Smooth muscle cell (in vitro differentiated cells): ENCODE measurements around the gene ATP2B2. TPM values are rescaled to one million over a fixed set of nuclear protein-coding genes. Genes with fewer than 3 reads are reported as not detected.

Experiments used
- DNase-seq: peaks from one replicate; lab custom pipeline; 2025; ENCODE audit not compliant: unreplicated experiment; lab: John Stamatoyannopoulos, UW
- H2AFZ ChIP-seq: fragments of 200-600 bp; sonication (generic); 2 replicates; pipeline ENCODE4 v1.6.0; 2016; ENCODE audit warnings: antibody characterized with exemption, low read depth, mild to moderate bottlenecking
- H3F3A ChIP-seq: fragments of 200-600 bp; sonication (generic); 2 replicates; pipeline ENCODE4 v1.6.0; 2017; ENCODE audit warnings: antibody characterized with exemption, low read depth
- H3K27ac ChIP-seq: fragments of 200-600 bp; sonication (generic); 2 replicates; pipeline ENCODE4 v1.5.1; 2016; ENCODE audit warnings: low read depth, mild to moderate bottlenecking
- H3K27me3 ChIP-seq: fragments of 200-600 bp; sonication (generic); 2 replicates; pipeline ENCODE4 v1.6.1; 2016; ENCODE audit warnings: low read depth, mild to moderate bottlenecking
- H3K36me3 ChIP-seq: fragments of 200-600 bp; sonication (generic); 2 replicates; pipeline ENCODE4 v1.5.1; 2016; ENCODE audit warnings: low read depth
- H3K4me1 ChIP-seq: fragments of 200-600 bp; sonication (generic); 2 replicates; pipeline ENCODE4 v1.5.1; 2016; ENCODE audit warnings: low read depth
- H3K4me2 ChIP-seq: fragments of 200-600 bp; sonication (generic); 2 replicates; pipeline ENCODE4 v1.6.0; 2016; ENCODE audit warnings: mild to moderate bottlenecking
- H3K4me3 ChIP-seq: fragments of 200-600 bp; sonication (generic); 2 replicates; pipeline ENCODE4 v1.5.1; 2016; ENCODE audit warnings: mild to moderate bottlenecking
- H3K79me2 ChIP-seq: fragments of 200-600 bp; sonication (generic); 2 replicates; pipeline ENCODE4 v1.6.0; 2016; ENCODE audit warnings: low read depth, mild to moderate bottlenecking
- H3K9ac ChIP-seq: fragments of 200-600 bp; sonication (generic); 2 replicates; pipeline ENCODE4 v1.6.0; 2016; ENCODE audit warnings: low read depth
- H3K9me3 ChIP-seq: fragments of 200-600 bp; sonication (generic); replicated peaks from 2 replicates; pipeline ENCODE4 v1.5.1; 2016; ENCODE audit warnings: low read depth
- H4K20me1 ChIP-seq: fragments of 200-600 bp; sonication (generic); 2 replicates; pipeline ENCODE4 v1.6.0; 2016; ENCODE audit warnings: low read depth
- WGBS: methylation state at CpG from one replicate; pipeline ENCODE4 v1.1.7; 2016; ENCODE audit warnings: low lambda C conversion rate; 5-methylcytosine and 5-hydroxymethylcytosine counted together
- polyA plus RNA-seq: library from polyadenylated mRNA; unstranded; fragments of >200 nt; fragmentation: Nextera tagmentation; extraction: Ambion mirVana; gene quantifications from 2 replicates; pipeline ENCODE4 v1.2.1, GENCODE V29; 2016
- total RNA-seq: library from RNA; depleted of rRNA; stranded (reverse); fragments of >200 nt; gene quantifications from 2 replicates; pipeline ENCODE4 v1.2.3, GENCODE V29; 2014
- TF ChIP-seq, protein P1 (sequence below): fragments of 200-600 bp; sonication (generic); IDR thresholded peaks from 2 replicates; pipeline ENCODE4 v1.5.1; 2017; ENCODE audit warnings: borderline replicate concordance, mild to moderate bottlenecking, antibody characterized with exemption; ENCODE audit not compliant: insufficient read depth, poor library complexity, severe bottlenecking

The ATP2B2 gene
- total and polyA plus RNA-seq, 2 experiments from 2014 or later, result not detected

GRCh38 chr3:10335190-10335738 is 170.1 kb downstream of the ATP2B2 start:
- H3K27me3 ChIP-seq, result peaks cover 15% of the 10 kb centered on the region
- no peak overlapping the region for H3K4me3 ChIP-seq
- H3K9me3 ChIP-seq, result no peaks in the 10 kb centered on the region
- no peak overlapping the region for H2AFZ ChIP-seq
- WGBS, result 88% methylated on average over 4 of the region's 4 CpGs
- no peak overlapping the region for H3K4me2 ChIP-seq
- no peaks in the 10 kb centered on the region for H3K79me2 ChIP-seq
- H3K4me1 ChIP-seq, result peaks cover 8% of the 10 kb centered on the region
- no peaks in the 10 kb centered on the region for H4K20me1 ChIP-seq
- TF ChIP-seq, protein P1, sequence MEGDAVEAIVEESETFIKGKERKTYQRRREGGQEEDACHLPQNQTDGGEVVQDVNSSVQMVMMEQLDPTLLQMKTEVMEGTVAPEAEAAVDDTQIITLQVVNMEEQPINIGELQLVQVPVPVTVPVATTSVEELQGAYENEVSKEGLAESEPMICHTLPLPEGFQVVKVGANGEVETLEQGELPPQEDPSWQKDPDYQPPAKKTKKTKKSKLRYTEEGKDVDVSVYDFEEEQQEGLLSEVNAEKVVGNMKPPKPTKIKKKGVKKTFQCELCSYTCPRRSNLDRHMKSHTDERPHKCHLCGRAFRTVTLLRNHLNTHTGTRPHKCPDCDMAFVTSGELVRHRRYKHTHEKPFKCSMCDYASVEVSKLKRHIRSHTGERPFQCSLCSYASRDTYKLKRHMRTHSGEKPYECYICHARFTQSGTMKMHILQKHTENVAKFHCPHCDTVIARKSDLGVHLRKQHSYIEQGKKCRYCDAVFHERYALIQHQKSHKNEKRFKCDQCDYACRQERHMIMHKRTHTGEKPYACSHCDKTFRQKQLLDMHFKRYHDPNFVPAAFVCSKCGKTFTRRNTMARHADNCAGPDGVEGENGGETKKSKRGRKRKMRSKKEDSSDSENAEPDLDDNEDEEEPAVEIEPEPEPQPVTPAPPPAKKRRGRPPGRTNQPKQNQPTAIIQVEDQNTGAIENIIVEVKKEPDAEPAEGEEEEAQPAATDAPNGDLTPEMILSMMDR, result no peak
- H3F3A ChIP-seq, result no peaks in the 10 kb centered on the region
- H3K36me3 ChIP-seq, result no peaks in the 10 kb centered on the region
- DNase-seq, result no peak
- no peak overlapping the region for H3K9ac ChIP-seq
- no peak overlapping the region for H3K27ac ChIP-seq

- no peak overlapping the region for H3K4me2 ChIP-seq
- 37% methylated on average over 12 of the region's 12 CpGs for WGBS
- no peak overlapping the region for H3K9ac ChIP-seq
- no peak for DNase-seq
- H3K36me3 ChIP-seq, result no peaks in the 10 kb centered on the region
- H4K20me1 ChIP-seq, result no peaks in the 10 kb centered on the region
- H3K27ac ChIP-seq, result no peak overlapping the region
- H3K79me2 ChIP-seq, result no peaks in the 10 kb centered on the region
- peaks cover 23% of the 10 kb centered on the region for H3K27me3 ChIP-seq
- no peaks in the 10 kb centered on the region for H3K9me3 ChIP-seq
- H2AFZ ChIP-seq, result no peak overlapping the region
- H3K4me1 ChIP-seq, result peaks cover 8% of the 10 kb centered on the region
- no peaks in the 10 kb centered on the region for H3F3A ChIP-seq
- TF ChIP-seq, protein P1, result peak; percentile 44
- no peak overlapping the region for H3K4me3 ChIP-seq
Measured at GRCh38 chr3:10334459-10334858, 170.9 kb downstream of the ATP2B2 start.

- peaks cover 6% of the 10 kb centered on the region for H3K4me1 ChIP-seq
- TF ChIP-seq, protein P1, result no peak
- no peak overlapping the region for H3K4me2 ChIP-seq
- H3K9ac ChIP-seq, result no peak overlapping the region
- H3K4me3 ChIP-seq, result no peak overlapping the region
- WGBS, result 90% methylated on average over 11 of the region's 11 CpGs
- no peaks in the 10 kb centered on the region for H3K36me3 ChIP-seq
- peaks cover 28% of the 10 kb centered on the region for H3K27me3 ChIP-seq
- no peaks in the 10 kb centered on the region for H3K79me2 ChIP-seq
- no peak overlapping the region for H3K27ac ChIP-seq
- no peaks in the 10 kb centered on the region for H3F3A ChIP-seq
- no peak overlapping the region for H2AFZ ChIP-seq
- no peaks in the 10 kb centered on the region for H3K9me3 ChIP-seq
- H4K20me1 ChIP-seq, result no peaks in the 10 kb centered on the region
- DNase-seq, result no peak
Measured at GRCh38 chr3:10334042-10334441, 171.3 kb downstream of the ATP2B2 start.

GRCh38 chr3:10333349-10333650 is 172.1 kb downstream of the ATP2B2 start:
- Histone ChIP-seq H3K27me3 (peaks cover 35% of the 10 kb centered on the region), H3K4me1 (no peaks in the 10 kb centered on the region), H3K9me3 (no peaks in the 10 kb centered on the region), H3K4me2 (no peak overlapping the region), H3K4me3 (no peak overlapping the region), H3K79me2 (no peaks in the 10 kb centered on the region), H3K9ac (no peak overlapping the region), H2AFZ (no peak overlapping the region), H4K20me1 (no peaks in the 10 kb centered on the region), H3K36me3 (no peaks in the 10 kb centered on the region), H3K27ac (no peak overlapping the region), H3F3A (no peaks in the 10 kb centered on the region)
- TF ChIP-seq, protein P1, result no peak
- 78% methylated on average over 2 of the region's 2 CpGs for WGBS
- DNase-seq, result no peak
